IMR-90 (cell line): ENCODE results near the gene DNAI7. TPM values are rescaled to one million over a fixed set of nuclear protein-coding genes. Genes with fewer than 3 reads are reported as not detected.

ENCODE experiments used
- ATAC-seq: fragments of 200-7000 bp; cut with Tn5 transposase; 2 replicates; pipeline ENCODE4 v1.9.1; 2020; ENCODE audit warnings: low read depth, mild to moderate bottlenecking, moderate library complexity
- Bru-seq: library from RNA; stranded (reverse); fragments of 400-500 nt; gene quantifications from one replicate; lab custom pipeline; 2021; lab: Mats Ljungman, UMichigan
- BruChase-seq, 2 experiments: library from RNA; stranded (reverse); fragments of 400-500 nt; gene quantifications; one replicate each; lab custom pipeline; 2021; lab: Mats Ljungman, UMichigan
- BruUV-seq: library from RNA; stranded (reverse); fragments of 400-500 nt; replicated peaks from 2 replicates; lab custom pipeline; 2021; lab: Mats Ljungman, UMichigan
- CTCF ChIA-PET: fragments of 300-600 bp; formaldehyde crosslinking; extraction: SDS; loops from one replicate; lab custom pipeline; 2021; ENCODE audit warnings: antibody characterized with exemption; lab: Yijun Ruan, JAX
- POLR2A ChIA-PET: fragments of 300-600 bp; sonication (Branson Sonifier 250); formaldehyde crosslinking; loops from one replicate; lab custom pipeline; 2022; ENCODE audit warnings: antibody characterized with exemption; ENCODE audit not compliant: unreplicated experiment; lab: Charles Lee
- DNase-seq: peaks from one replicate; pipeline ENCODE4 v3.0.0; 2013
- H2AFZ ChIP-seq: replicated peaks from 2 replicates; pipeline ENCODE3; 2013; ENCODE audit warnings: low read length, mild to moderate bottlenecking; ENCODE audit not compliant: poor library complexity
- H2AK5ac ChIP-seq: 2 replicates; pipeline ENCODE4 v1.6.1; 2013; ENCODE audit warnings: low read depth, low read length, inconsistent platforms
- H2AK9ac ChIP-seq: replicated peaks from 2 replicates; pipeline ENCODE3; 2013; ENCODE audit warnings: mild to moderate bottlenecking, low read depth, low read length, moderate library complexity; ENCODE audit not compliant: poor library complexity
- H2BK120ac ChIP-seq: 2 replicates; pipeline ENCODE4 v1.6.1; 2013; ENCODE audit warnings: low read depth, low read length, inconsistent platforms
- H2BK15ac ChIP-seq: 3 replicates; pipeline ENCODE4 v1.6.1; 2013; ENCODE audit warnings: low read depth, low read length, inconsistent platforms
- H2BK20ac ChIP-seq: 2 replicates; pipeline ENCODE4 v1.6.1; 2013; ENCODE audit warnings: low read depth, mild to moderate bottlenecking, inconsistent platforms, low read length, moderate library complexity
- H2BK5ac ChIP-seq: 2 replicates; pipeline ENCODE4 v1.6.1; 2013; ENCODE audit warnings: mild to moderate bottlenecking, low read depth, low read length, inconsistent platforms; ENCODE audit not compliant: poor library complexity, severe bottlenecking
- H3K14ac ChIP-seq: replicated peaks from 2 replicates; pipeline ENCODE4 v1.6.1; 2013; ENCODE audit warnings: low read depth, low read length, inconsistent platforms
- H3K18ac ChIP-seq: 2 replicates; pipeline ENCODE4 v1.6.1; 2013; ENCODE audit warnings: low read depth, low read length, control low read depth
- H3K23ac ChIP-seq: 2 replicates; pipeline ENCODE4 v1.6.1; 2013; ENCODE audit warnings: low read depth, low read length, inconsistent platforms
- H3K27ac ChIP-seq: 2 replicates; pipeline ENCODE4 v1.5.1; 2013; ENCODE audit warnings: mild to moderate bottlenecking, control low read depth, low read length; ENCODE audit not compliant: insufficient read depth
- H3K27me3 ChIP-seq: 2 replicates; pipeline ENCODE4 v1.6.1; 2013; ENCODE audit warnings: low read length; ENCODE audit not compliant: control insufficient read depth, insufficient read depth
- H3K36me3 ChIP-seq: 2 replicates; pipeline ENCODE4 v1.6.1; 2013; ENCODE audit warnings: low read length, mixed read lengths; ENCODE audit not compliant: control insufficient read depth, insufficient read depth
- H3K4ac ChIP-seq: 2 replicates; pipeline ENCODE4 v1.6.1; 2013; ENCODE audit warnings: low read depth, low read length, inconsistent platforms
- H3K4me1 ChIP-seq: 2 replicates; pipeline ENCODE4 v1.6.1; 2013; ENCODE audit warnings: low read length, mixed read lengths; ENCODE audit not compliant: control insufficient read depth, insufficient read depth
- H3K4me2 ChIP-seq: 2 replicates; pipeline ENCODE4 v1.6.1; 2013; ENCODE audit warnings: low read depth, mild to moderate bottlenecking, control low read depth, low read length, moderate library complexity
- H3K4me3 ChIP-seq: 2 replicates; pipeline ENCODE4 v1.5.1; 2013; ENCODE audit warnings: low read depth, mild to moderate bottlenecking, control low read depth, low read length, moderate library complexity; ENCODE audit not compliant: insufficient read depth
- H3K56ac ChIP-seq: 2 replicates; pipeline ENCODE4 v1.6.1; 2013; ENCODE audit warnings: low read length, inconsistent platforms; ENCODE audit not compliant: insufficient read depth; ENCODE audit errors: extremely low read depth
- H3K79me1 ChIP-seq, 2 experiments: 2 replicates each; pipeline ENCODE4 v1.6.1; 2013; ENCODE audit warnings: low read length in 2 of 2, inconsistent platforms in 1 of 2, low read depth in 1 of 2
- H3K9ac ChIP-seq: 2 replicates; pipeline ENCODE4 v1.6.1; 2013; ENCODE audit warnings: low read depth, low read length, control low read depth
- H3K9me1 ChIP-seq: 2 replicates; pipeline ENCODE4 v1.6.1; 2013; ENCODE audit warnings: low read length, inconsistent platforms; ENCODE audit not compliant: insufficient read depth
- H3K9me3 ChIP-seq: 2 replicates; pipeline ENCODE4 v1.6.1; 2013; ENCODE audit warnings: low read length; ENCODE audit not compliant: control insufficient read depth, insufficient read depth
- H4K20me1 ChIP-seq: 2 replicates; pipeline ENCODE4 v1.6.1; 2013; ENCODE audit warnings: low read length, inconsistent platforms; ENCODE audit not compliant: insufficient read depth
- H4K5ac ChIP-seq: 2 replicates; pipeline ENCODE4 v1.6.1; 2013; ENCODE audit warnings: mild to moderate bottlenecking, low read depth, low read length, control low read depth
- H4K8ac ChIP-seq, 2 experiments: 2 replicates each; pipeline ENCODE4 v1.6.1; 2013; ENCODE audit warnings: low read depth in 2 of 2, low read length in 2 of 2, control low read depth in 1 of 2, inconsistent platforms in 1 of 2
- H4K91ac ChIP-seq: 2 replicates; pipeline ENCODE4 v1.6.1; 2013; ENCODE audit warnings: low read depth, low read length, inconsistent platforms; ENCODE audit not compliant: insufficient read depth
- CHD1 ChIP-seq: IDR thresholded peaks from 2 replicates; pipeline ENCODE4 v1.6.1; 2012; ENCODE audit warnings: low read depth, low read length, improper control_type of control experiment
- MAZ ChIP-seq: IDR thresholded peaks from 2 replicates; pipeline ENCODE4 v1.6.1; 2012; ENCODE audit warnings: low read depth, mild to moderate bottlenecking, low read length, improper control_type of control experiment, moderate library complexity, borderline replicate concordance
- MXI1 ChIP-seq: IDR thresholded peaks from 2 replicates; pipeline ENCODE4 v1.6.1; 2012; ENCODE audit warnings: low read depth, mild to moderate bottlenecking, low read length, moderate library complexity, borderline replicate concordance
- NFE2L2 ChIP-seq: fragments of 150-350 bp; IDR thresholded peaks from 2 replicates; pipeline ENCODE4 v1.6.1; 2016; ENCODE audit warnings: low read depth, mild to moderate bottlenecking, low read length
- POLR2A ChIP-seq: IDR thresholded peaks from 2 replicates; pipeline ENCODE4 v1.6.1; 2012; ENCODE audit warnings: mild to moderate bottlenecking, low read depth, low read length
- RCOR1 ChIP-seq: IDR thresholded peaks from 2 replicates; pipeline ENCODE4 v1.6.1; 2012; ENCODE audit warnings: mild to moderate bottlenecking, low read length, improper control_type of control experiment; ENCODE audit not compliant: insufficient replicate concordance
- WGBS, 2 experiments: methylation state at CpG; one replicate each; pipeline versions ENCODE4 v1.1.5 to v1.1.7; 2013; ENCODE audit warnings: missing lambda C conversion rate in 2 of 2; ENCODE audit not compliant: insufficient read length in 1 of 2; ENCODE audit errors: extremely low coverage in 2 of 2; 5-methylcytosine and 5-hydroxymethylcytosine counted together
- dilution Hi-C: fragments of 300-500 bp; cut with HindIII; formaldehyde crosslinking; loops from one replicate; pipeline ENCODE4 v1.14.3; 2018; ENCODE audit warnings: low sequenced_read_pairs; ENCODE audit not compliant: unreplicated experiment
- in situ Hi-C: fragments of 300-500 bp; cut with MboI; formaldehyde crosslinking; loops from 3 replicates; pipeline ENCODE4 v1.14.3; 2019; ENCODE audit warnings: low sequenced_read_pairs, inconsistent platforms, mixed read lengths
- intact Hi-C: fragments of 100-400 bp; cut with micrococcal nuclease; formaldehyde crosslinking; loops from 2 replicates; pipeline ENCODE4 v1.10.0; 2022
- long read RNA-seq: library from polyadenylated mRNA; unstranded; transcript quantifications from one replicate; pipeline ENCODE4 v2.0.0, GENCODE V29; 2021; ENCODE audit not compliant: unreplicated experiment
- polyA plus RNA-seq, 3 experiments: library from polyadenylated mRNA; depleted of rRNA; stranded (reverse); fragments of >200 nt; gene quantifications; 2 replicates each; pipeline ENCODE4 v1.2.3, GENCODE V29; 2012; ENCODE audit warnings: low replicate concordance in 1 of 3
- total RNA-seq: library from RNA; depleted of rRNA; stranded (reverse); fragments of >200 nt; gene quantifications from 2 replicates; pipeline ENCODE4 v1.2.3, GENCODE V29; 2012; rRNA removed

Gene DNAI7
- total RNA-seq: under 0.01 and 0.28 TPM in 2 replicates
- polyA plus RNA-seq (2012; rRNA removed): 0.06 and 0.07 TPM in 2 replicates
- 0.04 TPM in 1 of 2 replicates, not detected in the other for polyA plus RNA-seq (2012; cell fraction: cytosol; rRNA removed)
- polyA plus RNA-seq (2012; cell fraction: nucleus; rRNA removed; ENCODE audit: low replicate concordance): 0.10 TPM in 1 of 2 replicates, not detected in the other
- percentile 21 among the genes with signal in this experiment for Bru-seq, nascent RNA
- BruChase-seq, experiment 1, labeled RNA remaining after a 6-hour chase: percentile 29 among the genes with signal in this experiment
- percentile 23 among the genes with signal in this experiment for BruChase-seq, experiment 2, labeled RNA remaining after a 2-hour chase
- long read RNA-seq, partial matches to known transcripts: 0 of 1 reads
- long read RNA-seq, other reads (novel, unspliced or antisense): 1 of 1 reads

GRCh38 chr12:25195056-25195971, at the start of gene DNAI7, which contains the start of gene ETFRF1:
DNAI7 (minus strand) TSS chr12:25195160; CDS start chr12:25195078, 82 bp downstream.
ETFRF1 (plus strand) TSS chr12:25195237; CDS start chr12:25203957, 8,720 bp downstream.
- ChIA-PET POLR2A (interaction anchor here (0.6 kb wide), 1 partner anchor 166 kb away, joined by 3 read pairs; no protein-coding TSS in a partner anchor), CTCF (no interaction called here)
- Histone ChIP-seq H4K5ac (peak within 1 kb of the TSS; percentile 72), H2BK15ac (peak within 1 kb of the TSS; percentile 55; the same call in 1 of the 3 replicates), H3K4ac (peak within 1 kb of the TSS; percentile 89), H3K9me3 (no peaks in the 10 kb centered on the region), H2AK9ac (peak within 1 kb of the TSS; percentile 38), H3K79me1 (peaks cover 0 to 33% of the 10 kb centered on the region in 2 experiments; a peak in 3 of 4 replicates), H3K56ac (peak within 1 kb of the TSS; percentile 96), H3K4me3 (peak within 1 kb of the TSS; percentile 74), H2AFZ (peak within 1 kb of the TSS; percentile 87), H4K91ac (peak within 1 kb of the TSS; percentile 87), H3K36me3 (no peaks in the 10 kb centered on the region), H3K23ac (peak within 1 kb of the TSS; percentile 78; the same call in 1 of the 2 replicates), H3K27me3 (no peaks in the 10 kb centered on the region), H3K14ac (peak within 1 kb of the TSS; percentile 88), H3K27ac (peak within 1 kb of the TSS; percentile 93), H3K9me1 (0 out of 2 replicates have a peak, but pooled peaks cover 3% of the 10 kb centered on the region), H2AK5ac (peak within 1 kb of the TSS; percentile 65; the same call in 1 of the 2 replicates), H3K4me1 (peaks cover 3% of the 10 kb centered on the region; the same call in 1 of the 2 replicates), H4K8ac (peak within 1 kb of the TSS; percentile 48 to 90), H2BK120ac (peak within 1 kb of the TSS; percentile 69), H4K20me1 (no peaks in the 10 kb centered on the region), H3K18ac (peak within 1 kb of the TSS; percentile 74), H2BK20ac (peak within 1 kb of the TSS; percentile 45; the same call in 1 of the 2 replicates), H3K9ac (peak within 1 kb of the TSS; percentile 91), H3K4me2 (peak within 1 kb of the TSS; percentile 88), H2BK5ac (peak within 1 kb of the TSS; percentile 83)
- BruUV-seq: TSS peak; percentile 77
- intact Hi-C loops: no loop called here
- TF ChIP-seq MAZ: peak; percentile 61; the same call in 1 of the 2 replicates
- no peak for TF ChIP-seq CHD1
- TF ChIP-seq NFE2L2: no peak
- TF ChIP-seq POLR2A: peak; percentile 96
- TF ChIP-seq RCOR1: peak; percentile 5
- peak; percentile 45; the same call in 1 of the 2 replicates for TF ChIP-seq MXI1
- in situ Hi-C loops: no loop called here
- peak; percentile 99 for ATAC-seq
- peak; percentile 92 for DNase-seq
- 0% methylated on average over 19 of the region's 54 CpGs; no CpG with 5 or more reads in 1 of the 2 experiments for WGBS, 2 experiments
- dilution Hi-C loops: no loop called here
